Erythroblast (primary cell): ENCODE results near the gene COIL.

Experiments
- GATA1 ChIP-seq: IDR thresholded peaks from 2 replicates; pipeline ENCODE4 v1.6.1; 2011; ENCODE audit warnings: low read depth, mild to moderate bottlenecking, control low read depth, low read length, moderate library complexity
- POLR2A ChIP-seq: IDR thresholded peaks from 2 replicates; pipeline ENCODE4 v1.6.1; 2011; ENCODE audit warnings: mild to moderate bottlenecking, low read length

- TF ChIP-seq POLR2A = no peak
- no peak for TF ChIP-seq GATA1
Observed at GRCh38 chr17:56988901-56989572, 28.2 kb upstream of the COIL start.
